ENCODE data around the gene COPS2.
"Not testable (repeated sequence)": the region's sequence is repeated elsewhere in the genome, so short reads cannot be mapped to it uniquely, and the experiment has no call there.

COPS2 gene

DNA sequence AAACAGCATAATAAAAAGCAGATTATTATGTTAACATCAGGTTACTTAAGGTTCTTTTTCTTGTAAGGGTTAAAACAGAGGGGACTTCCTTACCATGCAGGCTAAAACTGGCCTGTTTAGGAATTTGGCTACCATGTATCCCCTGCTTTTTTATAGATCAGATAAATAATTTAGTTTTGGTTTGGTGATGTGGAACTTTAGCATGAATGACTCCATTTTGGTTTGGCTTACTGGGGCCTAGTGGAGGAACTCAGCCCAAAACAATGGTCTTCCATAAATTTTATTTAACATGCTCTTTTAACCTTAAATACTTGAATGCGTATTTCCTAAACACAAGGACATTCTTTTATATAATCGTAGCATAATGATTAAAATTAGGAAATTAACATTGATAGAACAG, 33.5 kb upstream of the COPS2 start:
- DNase-seq (ENCODE audit: insufficient read length, low spot score) (no peak), FAIRE-seq (no peak)
- TF ChIP-seq CTCF (IDR thresholded peaks at IDR 0.05; ENCODE audit: insufficient read depth, missing control alignments): no peak

GRCh38 chr15:49187549-49188245, 32.3 kb upstream of the COPS2 start:
- TF ChIP-seq CTCF (IDR thresholded peaks at IDR 0.05; ENCODE audit: insufficient read depth, missing control alignments): no peak
- no peak for FAIRE-seq
- no peak for DNase-seq (ENCODE audit: insufficient read length, low spot score)

DNA sequence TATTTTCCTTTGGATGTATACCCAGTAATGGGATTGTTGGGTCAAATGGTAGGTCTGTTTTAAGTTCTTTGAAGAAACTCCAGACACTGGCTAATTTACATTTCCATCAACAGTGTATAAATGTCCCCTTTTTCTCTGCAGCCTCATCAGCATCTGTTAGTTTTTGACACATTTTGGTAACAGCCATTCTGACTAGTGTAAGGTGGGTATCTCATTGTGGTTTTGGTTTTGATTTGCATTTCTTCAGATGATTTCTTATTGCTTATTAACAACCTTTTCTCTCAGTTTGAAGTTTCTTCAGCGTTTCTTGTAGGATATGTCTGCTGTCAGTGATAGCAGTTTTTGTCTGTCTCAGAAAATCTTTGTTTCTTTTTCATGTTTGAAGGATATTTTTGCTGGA, 30.1 kb upstream of the COPS2 start:
- no peak for DNase-seq (ENCODE audit: insufficient read length, low spot score)
- no peak for TF ChIP-seq CTCF (IDR thresholded peaks at IDR 0.05; ENCODE audit: insufficient read depth, missing control alignments)
- no peak for FAIRE-seq

GRCh38 chr15:49183741-49184140, 28.3 kb upstream of the COPS2 start:
- DNase-seq (ENCODE audit: insufficient read length, low spot score); FAIRE-seq: not testable (repeated sequence)

DNA sequence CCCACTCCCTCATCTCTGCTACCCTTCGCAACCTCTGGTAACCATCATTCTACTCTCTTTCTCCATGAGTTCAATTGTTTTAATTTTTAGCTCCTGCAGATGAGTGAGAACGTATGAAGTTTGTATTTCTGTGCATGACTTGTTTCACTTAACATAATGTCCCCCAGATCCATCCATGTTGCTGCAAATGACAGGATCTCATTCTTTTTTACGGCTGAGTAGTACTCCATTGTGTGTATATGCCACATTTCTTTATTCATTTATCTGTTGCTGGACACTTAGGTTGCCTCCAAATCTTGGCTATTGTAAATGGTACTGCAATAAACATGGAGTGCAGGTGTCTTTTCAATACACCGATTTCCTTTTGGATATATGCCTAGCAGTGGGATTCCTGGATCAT, 26.7 kb upstream of the COPS2 start:
- FAIRE-seq: no peak
- no peak for TF ChIP-seq CTCF (IDR thresholded peaks at IDR 0.05; ENCODE audit: insufficient read depth, missing control alignments)
- no peak for DNase-seq (ENCODE audit: insufficient read length, low spot score)

DNA sequence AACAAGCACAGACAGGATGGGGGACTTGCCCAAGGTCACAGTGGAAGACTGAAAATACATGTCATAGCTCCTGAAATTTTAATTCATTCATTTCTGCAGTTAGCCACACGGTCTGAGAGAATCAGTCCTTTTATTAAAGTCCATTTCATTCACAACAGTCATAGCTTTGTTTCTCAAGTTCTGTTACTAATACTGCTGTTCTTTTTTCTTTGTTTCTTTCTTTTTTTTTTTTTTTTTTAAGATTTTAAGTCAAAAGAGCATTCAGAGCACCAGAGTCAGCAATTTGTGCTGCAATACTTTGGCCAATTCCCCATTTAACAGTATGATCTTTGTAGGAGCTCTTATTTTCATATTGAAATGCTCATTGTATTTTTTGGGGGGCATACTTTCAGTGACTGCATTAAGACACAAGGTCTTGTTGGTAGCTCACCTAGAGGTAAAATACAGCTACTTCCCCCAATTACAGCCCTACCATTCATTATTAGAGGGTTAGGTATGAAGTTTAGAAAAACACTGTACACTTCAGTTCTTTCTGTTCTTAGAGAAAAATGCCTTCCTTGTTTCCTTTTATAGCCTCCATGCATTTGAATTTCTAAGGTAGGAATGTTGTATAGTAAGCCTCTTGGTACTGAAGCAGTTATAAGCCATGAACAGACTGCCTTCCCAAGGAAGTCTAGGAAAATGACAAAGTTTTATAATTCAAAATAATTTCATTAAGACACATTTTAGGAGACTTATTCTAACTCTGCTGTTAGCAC, 24.2 kb upstream of the COPS2 start:
- TF ChIP-seq CTCF (IDR thresholded peaks at IDR 0.05; ENCODE audit: insufficient read depth, missing control alignments): no peak
- DNase-seq (ENCODE audit: insufficient read length, low spot score) (no peak), FAIRE-seq (no peak)

GRCh38 chr15:49178497-49178896, 23.1 kb upstream of the COPS2 start:
- TF ChIP-seq CTCF (IDR thresholded peaks at IDR 0.05; ENCODE audit: insufficient read depth, missing control alignments): no peak
- no peak for FAIRE-seq
- no peak for DNase-seq (ENCODE audit: insufficient read length, low spot score)

DNA sequence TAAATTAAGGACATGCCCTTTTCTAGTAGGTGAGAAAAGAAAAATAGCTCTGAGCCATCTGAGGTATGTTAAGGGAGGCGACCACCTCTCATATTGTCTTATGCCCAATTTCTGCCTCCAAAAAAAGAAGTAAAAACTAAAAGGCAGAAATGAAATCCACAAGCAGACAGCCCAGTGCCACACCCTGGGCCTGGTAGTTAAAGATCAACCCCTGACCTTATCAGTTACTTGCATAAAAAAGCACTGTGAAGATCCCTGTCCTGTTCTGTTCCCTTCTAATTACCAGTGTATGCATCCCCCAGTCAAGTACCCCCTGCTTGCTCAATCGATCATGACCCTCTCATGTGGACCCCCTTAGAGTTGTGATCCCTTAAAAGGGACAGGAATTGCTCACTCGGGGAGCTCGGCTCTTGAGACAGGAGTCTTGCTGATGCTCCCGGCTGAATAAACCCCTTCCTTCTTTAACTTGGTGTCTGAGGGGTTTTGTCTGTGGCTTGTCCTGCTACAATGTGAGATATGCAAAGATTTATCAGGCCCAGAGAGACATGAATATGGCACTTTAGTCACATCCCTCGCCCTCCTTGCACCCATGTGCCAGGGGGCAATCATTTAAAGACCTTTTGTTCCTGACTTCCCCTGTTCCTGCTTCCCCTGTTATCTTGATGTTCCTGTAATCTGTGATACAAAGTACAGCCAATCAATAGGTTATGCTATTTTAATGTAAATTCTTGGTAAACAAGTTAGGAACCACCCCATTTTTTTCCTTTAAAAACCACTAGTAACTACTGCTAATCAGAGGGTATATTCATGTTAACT, 20.4 kb upstream of the COPS2 start:
- not testable (repeated sequence) for DNase-seq (ENCODE audit: insufficient read length, low spot score); FAIRE-seq

Data from D721Med (cell line).